Measurements from ENCODE around the gene CTAGE8.
"Not testable (repeated sequence)": the region's sequence is repeated elsewhere in the genome, so short reads cannot be mapped to it uniquely, and the experiment has no call there.

CTAGE8 gene

GRCh38 chr7:144219149-144219548 lies 49.9 kb downstream of the CTAGE8 start:
- H3K4me1 ChIP-seq (ENCODE audit: control insufficient read depth, insufficient read depth, low read length); H3K36me3 ChIP-seq (ENCODE audit: insufficient read depth, low read length); H3K27me3 ChIP-seq (ENCODE audit: control insufficient read depth, insufficient read depth, low read length); H3K4me3 ChIP-seq (ENCODE audit: low read length); H3K9ac ChIP-seq (ENCODE audit: low read depth, low read length); H3K4me2 ChIP-seq (ENCODE audit: low read length); H3K9me3 ChIP-seq (replicated peaks; ENCODE audit: low read length): not testable (repeated sequence)

- not testable (repeated sequence) for H3K36me3 ChIP-seq (ENCODE audit: insufficient read depth, low read length)
Observed at GRCh38 chr7:144218581-144218980, 50.5 kb downstream of the CTAGE8 start.

GRCh38 chr7:144217200-144217599 lies 51.9 kb downstream of the CTAGE8 start:
- H3K36me3 ChIP-seq (ENCODE audit: insufficient read depth, low read length); H3K4me2 ChIP-seq (ENCODE audit: low read length); H3K4me1 ChIP-seq (ENCODE audit: control insufficient read depth, insufficient read depth, low read length); H3K27me3 ChIP-seq (ENCODE audit: control insufficient read depth, insufficient read depth, low read length); H3K9ac ChIP-seq (ENCODE audit: low read depth, low read length); H3K4me3 ChIP-seq (ENCODE audit: low read length); H3K9me3 ChIP-seq (replicated peaks; ENCODE audit: low read length): not testable (repeated sequence)

More at GRCh38 chr7:144218581-144218980, 50.5 kb downstream of the CTAGE8 start:
- H3K4me1 ChIP-seq (ENCODE audit: control insufficient read depth, insufficient read depth, low read length); H3K4me2 ChIP-seq (ENCODE audit: low read length); H3K27me3 ChIP-seq (ENCODE audit: control insufficient read depth, insufficient read depth, low read length); H3K4me3 ChIP-seq (ENCODE audit: low read length); H3K9me3 ChIP-seq (replicated peaks; ENCODE audit: low read length); H3K9ac ChIP-seq (ENCODE audit: low read depth, low read length): not testable (repeated sequence)
